Panc1 (cell line): ENCODE data around the gene ARRB2.
"Not testable (repeated sequence)": the region's sequence is repeated elsewhere in the genome, so short reads cannot be mapped to it uniquely, and the experiment has no call there.

Source experiments
- POLR2AphosphoS5 ChIP-seq: IDR thresholded peaks from 2 replicates; pipeline ENCODE4 v1.6.1; 2012; ENCODE audit warnings: mild to moderate bottlenecking, low read depth, low read length, moderate library complexity
- SIN3A ChIP-seq: IDR thresholded peaks from 2 replicates; pipeline ENCODE4 v1.6.1; 2012; ENCODE audit warnings: low read depth, mild to moderate bottlenecking, low read length, moderate library complexity, borderline replicate concordance; ENCODE audit not compliant: insufficient read depth
- TCF7L2 ChIP-seq: IDR thresholded peaks from 2 replicates; pipeline ENCODE4 v1.6.1; 2011; ENCODE audit warnings: mild to moderate bottlenecking, low read depth, low read length, inconsistent platforms
- TF ChIP-seq, protein P1 (sequence below): fragments of 450-650 bp; IDR thresholded peaks from 2 replicates; pipeline ENCODE4 v1.5.1; 2017; ENCODE audit warnings: mild to moderate bottlenecking
- TF ChIP-seq, protein P2 (sequence below), 2 experiments: IDR thresholded peaks; 2 replicates each; pipeline ENCODE4 v1.6.1; 2011 to 2012; ENCODE audit warnings: low read depth in 2 of 2, control low read depth in 1 of 2, low read length in 1 of 2, mild to moderate bottlenecking in 1 of 2, moderate library complexity in 1 of 2; ENCODE audit not compliant: insufficient read depth in 1 of 2

DNA sequence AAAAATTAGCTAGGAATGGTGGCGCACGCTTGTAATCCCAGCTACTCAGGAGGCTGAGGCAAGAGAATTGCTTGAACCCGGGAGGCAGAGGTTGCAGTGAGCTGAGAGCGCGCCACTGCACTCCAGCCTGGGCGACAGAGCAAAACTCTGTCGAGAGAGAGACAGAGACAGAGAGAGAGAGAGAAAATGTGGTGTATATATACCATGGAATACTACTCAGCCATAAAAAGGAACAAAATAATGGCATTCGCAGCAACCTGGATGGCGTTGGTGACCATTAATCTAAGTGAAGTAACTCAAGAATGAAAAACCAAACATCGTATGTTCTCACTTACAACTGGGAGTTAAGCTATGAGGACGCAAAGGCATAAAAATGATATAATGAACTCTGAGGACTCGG is 20.6 kb upstream of the ARRB2 start:
- TF ChIP-seq, protein P1, sequence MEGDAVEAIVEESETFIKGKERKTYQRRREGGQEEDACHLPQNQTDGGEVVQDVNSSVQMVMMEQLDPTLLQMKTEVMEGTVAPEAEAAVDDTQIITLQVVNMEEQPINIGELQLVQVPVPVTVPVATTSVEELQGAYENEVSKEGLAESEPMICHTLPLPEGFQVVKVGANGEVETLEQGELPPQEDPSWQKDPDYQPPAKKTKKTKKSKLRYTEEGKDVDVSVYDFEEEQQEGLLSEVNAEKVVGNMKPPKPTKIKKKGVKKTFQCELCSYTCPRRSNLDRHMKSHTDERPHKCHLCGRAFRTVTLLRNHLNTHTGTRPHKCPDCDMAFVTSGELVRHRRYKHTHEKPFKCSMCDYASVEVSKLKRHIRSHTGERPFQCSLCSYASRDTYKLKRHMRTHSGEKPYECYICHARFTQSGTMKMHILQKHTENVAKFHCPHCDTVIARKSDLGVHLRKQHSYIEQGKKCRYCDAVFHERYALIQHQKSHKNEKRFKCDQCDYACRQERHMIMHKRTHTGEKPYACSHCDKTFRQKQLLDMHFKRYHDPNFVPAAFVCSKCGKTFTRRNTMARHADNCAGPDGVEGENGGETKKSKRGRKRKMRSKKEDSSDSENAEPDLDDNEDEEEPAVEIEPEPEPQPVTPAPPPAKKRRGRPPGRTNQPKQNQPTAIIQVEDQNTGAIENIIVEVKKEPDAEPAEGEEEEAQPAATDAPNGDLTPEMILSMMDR, result not testable (repeated sequence)
- TF ChIP-seq SIN3A, POLR2AphosphoS5, TCF7L2: not testable (repeated sequence)
- TF ChIP-seq, protein P2, sequence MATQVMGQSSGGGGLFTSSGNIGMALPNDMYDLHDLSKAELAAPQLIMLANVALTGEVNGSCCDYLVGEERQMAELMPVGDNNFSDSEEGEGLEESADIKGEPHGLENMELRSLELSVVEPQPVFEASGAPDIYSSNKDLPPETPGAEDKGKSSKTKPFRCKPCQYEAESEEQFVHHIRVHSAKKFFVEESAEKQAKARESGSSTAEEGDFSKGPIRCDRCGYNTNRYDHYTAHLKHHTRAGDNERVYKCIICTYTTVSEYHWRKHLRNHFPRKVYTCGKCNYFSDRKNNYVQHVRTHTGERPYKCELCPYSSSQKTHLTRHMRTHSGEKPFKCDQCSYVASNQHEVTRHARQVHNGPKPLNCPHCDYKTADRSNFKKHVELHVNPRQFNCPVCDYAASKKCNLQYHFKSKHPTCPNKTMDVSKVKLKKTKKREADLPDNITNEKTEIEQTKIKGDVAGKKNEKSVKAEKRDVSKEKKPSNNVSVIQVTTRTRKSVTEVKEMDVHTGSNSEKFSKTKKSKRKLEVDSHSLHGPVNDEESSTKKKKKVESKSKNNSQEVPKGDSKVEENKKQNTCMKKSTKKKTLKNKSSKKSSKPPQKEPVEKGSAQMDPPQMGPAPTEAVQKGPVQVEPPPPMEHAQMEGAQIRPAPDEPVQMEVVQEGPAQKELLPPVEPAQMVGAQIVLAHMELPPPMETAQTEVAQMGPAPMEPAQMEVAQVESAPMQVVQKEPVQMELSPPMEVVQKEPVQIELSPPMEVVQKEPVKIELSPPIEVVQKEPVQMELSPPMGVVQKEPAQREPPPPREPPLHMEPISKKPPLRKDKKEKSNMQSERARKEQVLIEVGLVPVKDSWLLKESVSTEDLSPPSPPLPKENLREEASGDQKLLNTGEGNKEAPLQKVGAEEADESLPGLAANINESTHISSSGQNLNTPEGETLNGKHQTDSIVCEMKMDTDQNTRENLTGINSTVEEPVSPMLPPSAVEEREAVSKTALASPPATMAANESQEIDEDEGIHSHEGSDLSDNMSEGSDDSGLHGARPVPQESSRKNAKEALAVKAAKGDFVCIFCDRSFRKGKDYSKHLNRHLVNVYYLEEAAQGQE (IDR thresholded peaks at IDR 0.05; ENCODE audit: insufficient read depth in 1 of 2, low read depth in 2 of 2, low read length in 1 of 2), result not testable (repeated sequence)
